GM12891 (cell line): ENCODE measurements around the gene CD47.

ENCODE experiments used
- DNase-seq: peaks from one replicate; pipeline ENCODE4 v3.0.0; 2011; ENCODE audit warnings: low spot score; ENCODE audit not compliant: insufficient read length
- FAIRE-seq: peaks from 2 replicates; lab custom pipeline; 2011; peaks lifted over from hg19 to GRCh38; lab: Jason Lieb, UNC
- PAX5 ChIP-seq: IDR thresholded peaks from 2 replicates; pipeline ENCODE4 v1.6.1; 2011; ENCODE audit warnings: low read length, moderate library complexity, mild to moderate bottlenecking; ENCODE audit not compliant: insufficient read depth, severe bottlenecking
- POLR2A ChIP-seq: IDR thresholded peaks from 2 replicates; pipeline ENCODE4 v1.6.1; 2011; ENCODE audit warnings: low read depth, low read length, control low read depth
- POLR2AphosphoS5 ChIP-seq: IDR thresholded peaks from 2 replicates; pipeline ENCODE4 v1.6.1; 2011; ENCODE audit warnings: low read depth, low read length, control low read depth
- POU2F2 ChIP-seq: IDR thresholded peaks from 2 replicates; pipeline ENCODE4 v1.6.1; 2011; ENCODE audit warnings: low read depth, mild to moderate bottlenecking, control low read depth, low read length, moderate library complexity
- SPI1 ChIP-seq: IDR thresholded peaks from 2 replicates; pipeline ENCODE4 v1.6.1; 2011; ENCODE audit warnings: low read depth, low read length, control low read depth
- TAF1 ChIP-seq: IDR thresholded peaks from 2 replicates; pipeline ENCODE4 v1.6.1; 2011; ENCODE audit warnings: low read depth, low read length, control low read depth

CD47 gene

GRCh38 chr3:108008931-108009639 lies 81.7 kb downstream of the CD47 start:
- TF ChIP-seq POLR2AphosphoS5 (no peak), POLR2A (no peak), TAF1 (no peak), SPI1 (no peak)
- FAIRE-seq = no peak

GRCh38 chr3:108008106-108008505 lies 82.7 kb downstream of the CD47 start:
- FAIRE-seq = no peak
- TF ChIP-seq POLR2AphosphoS5 = no peak
- no peak for TF ChIP-seq PAX5
- no peak for TF ChIP-seq SPI1
- no peak for TF ChIP-seq POU2F2
- TF ChIP-seq POLR2A = no peak
- TF ChIP-seq TAF1 = no peak
- no peak for DNase-seq

More at GRCh38 chr3:108008931-108009639, 81.7 kb downstream of the CD47 start:
- no peak for DNase-seq

- TF ChIP-seq PAX5 (no peak), POU2F2 (no peak), SPI1 (no peak), POLR2A (no peak), POLR2AphosphoS5 (no peak), TAF1 (no peak)
Measured at GRCh38 chr3:108006881-108007331, 83.9 kb downstream of the CD47 start.

GRCh38 chr3:108006077-108006771 lies 84.6 kb downstream of the CD47 start:
- no peak for TF ChIP-seq TAF1
- no peak for TF ChIP-seq SPI1
- no peak for TF ChIP-seq PAX5
- no peak for TF ChIP-seq POLR2A
- TF ChIP-seq POLR2AphosphoS5 = no peak
- no peak for TF ChIP-seq POU2F2
- FAIRE-seq (peak; percentile 20), DNase-seq (no peak)

More at GRCh38 chr3:108006881-108007331, 83.9 kb downstream of the CD47 start:
- no peak for FAIRE-seq
- no peak for DNase-seq

GRCh38 chr3:108004647-108005046 lies 86.2 kb downstream of the CD47 start:
- no peak for FAIRE-seq
- TF ChIP-seq POLR2A = no peak
- DNase-seq = no peak

- no peak for FAIRE-seq
- TF ChIP-seq POLR2AphosphoS5 (no peak), SPI1 (no peak), POLR2A (no peak), TAF1 (no peak), PAX5 (no peak), POU2F2 (no peak)
- no peak for DNase-seq
Measured at GRCh38 chr3:108001457-108001856, 89.4 kb downstream of the CD47 start.

GRCh38 chr3:107999215-107999775 lies 91.5 kb downstream of the CD47 start:
- FAIRE-seq = no peak
- TF ChIP-seq SPI1 = no peak
- TF ChIP-seq POLR2A = no peak
- TF ChIP-seq POU2F2 = no peak
- no peak for TF ChIP-seq POLR2AphosphoS5
- TF ChIP-seq PAX5 = no peak
- TF ChIP-seq TAF1 = no peak
- DNase-seq = no peak

- FAIRE-seq = no peak
- TF ChIP-seq POLR2AphosphoS5 (no peak), POLR2A (no peak), SPI1 (no peak), TAF1 (no peak), POU2F2 (no peak), PAX5 (no peak)
- DNase-seq = no peak
Measured at GRCh38 chr3:107997671-107998070, 93.2 kb downstream of the CD47 start.

- no peak for FAIRE-seq
- no peak for DNase-seq
- TF ChIP-seq PAX5 (no peak), SPI1 (no peak), TAF1 (no peak), POLR2A (no peak), POLR2AphosphoS5 (no peak), POU2F2 (no peak)
Measured at GRCh38 chr3:107995823-107996222, 95.0 kb downstream of the CD47 start.
